K562 (cell line): ENCODE data around the gene TMEM147. TPM values are rescaled to one million over a fixed set of nuclear protein-coding genes. Genes with fewer than 3 reads are reported as not detected.

ENCODE experiments used
- ATAC-seq: fragments of 200-7000 bp; cut with Tn5 transposase; 3 replicates; pipeline ENCODE4 v1.9.1; 2020; ENCODE audit warnings: moderate library complexity
- BruUV-seq: library from RNA; stranded (reverse); fragments of 400-500 nt; replicated peaks from 2 replicates; lab custom pipeline; 2021; lab: Mats Ljungman, UMichigan
- CTCF ChIA-PET: fragments of 300-600 bp; formaldehyde crosslinking; extraction: SDS; loops from one replicate; lab custom pipeline; 2021; ENCODE audit warnings: low intra/inter-chr PET ratio; lab: Yijun Ruan, JAX
- POLR2A ChIA-PET: fragments of 300-600, 350-650 bp; sonication (Branson Sonifier 250); formaldehyde crosslinking; extraction: SDS; loops from one replicate; lab custom pipeline; 2021; ENCODE audit warnings: antibody characterized with exemption, inconsistent platforms; lab: Yijun Ruan, JAX
- DNase-seq, 4 experiments: peaks; one replicate each; pipeline versions ENCODE4 v3.0.0 to v3.0.0-alpha.2; 2011 to 2018; ENCODE audit warnings: low spot score in 3 of 4, mixed read lengths in 3 of 4; ENCODE audit errors: extremely low read depth in 1 of 4
- FAIRE-seq: peaks from 2 replicates; lab custom pipeline; 2011; peaks lifted over from hg19 to GRCh38; lab: Jason Lieb, UNC
- H2AFZ ChIP-seq: 2 replicates; pipeline ENCODE4 v1.6.0; 2011; ENCODE audit warnings: low read depth, low read length, control low read depth, inconsistent platforms
- H3K27ac ChIP-seq: fragments of 200-600 bp; 3 replicates; pipeline ENCODE4 v1.8.0; 2011; ENCODE audit warnings: low read depth, mild to moderate bottlenecking, control low read depth, inconsistent platforms, low read length, moderate library complexity, mixed read lengths; ENCODE audit errors: extremely low read depth
- H3K27me3 ChIP-seq, 2 experiments: fragments of 300-600 bp in 1 of 2; 2 replicates in 1 of 2; 3 replicates in 1 of 2; pipeline versions ENCODE4 v1.6.0 to v1.8.0; 2011; ENCODE audit warnings: inconsistent platforms in 2 of 2, low read length in 2 of 2, mild to moderate bottlenecking in 1 of 2, mixed read lengths in 1 of 2, moderate library complexity in 1 of 2; ENCODE audit not compliant: control insufficient read depth in 2 of 2, insufficient read depth in 2 of 2
- H3K36me3 ChIP-seq: fragments of 300-600 bp; 3 replicates; pipeline ENCODE4 v1.8.0; 2011; ENCODE audit warnings: mild to moderate bottlenecking, low read length, inconsistent platforms; ENCODE audit not compliant: control insufficient read depth, insufficient read depth
- H3K4me1 ChIP-seq, 2 experiments: fragments of 200-600 bp in 1 of 2; replicated peaks in 1 of 2; 2 replicates in 1 of 2; 3 replicates in 1 of 2; pipeline versions ENCODE4 v1.5.1 to v1.8.0; 2011; ENCODE audit warnings: inconsistent platforms in 2 of 2, low read length in 2 of 2, mild to moderate bottlenecking in 1 of 2, mixed read lengths in 1 of 2, moderate library complexity in 1 of 2; ENCODE audit not compliant: control insufficient read depth in 2 of 2, insufficient read depth in 2 of 2
- H3K4me2 ChIP-seq: 2 replicates; pipeline ENCODE4 v1.6.1; 2011; ENCODE audit warnings: low read length, control low read depth, inconsistent platforms, mixed read lengths; ENCODE audit not compliant: insufficient read depth
- H3K4me3 ChIP-seq: fragments of 200-600 bp; sonication (generic), shearing (Covaris generic); 2 replicates; pipeline ENCODE4 v1.5.1; 2016; ENCODE audit warnings: control low read depth, inconsistent platforms
- H3K79me2 ChIP-seq: fragments of 200-600 bp; 3 replicates; pipeline ENCODE4 v1.8.0; 2011; ENCODE audit warnings: low read length, inconsistent platforms; ENCODE audit not compliant: control insufficient read depth, insufficient read depth
- H3K9ac ChIP-seq, 2 experiments: 2 replicates each; pipeline versions ENCODE4 v1.6.0 to v1.6.1; 2011; ENCODE audit warnings: low read depth in 2 of 2, low read length in 2 of 2, control low read depth in 1 of 2, inconsistent platforms in 1 of 2, mild to moderate bottlenecking in 1 of 2, mixed read lengths in 1 of 2; ENCODE audit not compliant: insufficient read depth in 1 of 2
- H3K9me1 ChIP-seq: one replicate; pipeline ENCODE4 v1.6.0; 2011; ENCODE audit warnings: inconsistent platforms, mild to moderate bottlenecking, low read length, moderate library complexity; ENCODE audit not compliant: control insufficient read depth, insufficient read depth
- H3K9me3 ChIP-seq: replicated peaks from 2 replicates; pipeline ENCODE4 v1.5.1; 2011; ENCODE audit warnings: low read depth, low read length, inconsistent platforms; ENCODE audit not compliant: control insufficient read depth, insufficient read depth
- H4K20me1 ChIP-seq: replicated peaks from 2 replicates; pipeline ENCODE4 v1.6.1; 2011; ENCODE audit warnings: low read length, inconsistent platforms, mixed read lengths; ENCODE audit not compliant: control insufficient read depth, insufficient read depth
- DLX4 ChIP-seq: fragments of 250-450 bp; sonication (Bioruptor Pico); IDR thresholded peaks from 2 replicates; pipeline ENCODE4 v1.6.1; 2021; ENCODE audit warnings: mild to moderate bottlenecking
- ZBTB9 ChIP-seq: fragments of 450-650 bp; formaldehyde crosslinking; IDR thresholded peaks from 2 replicates; pipeline ENCODE4 v1.4.0; 2020; ENCODE audit warnings: mild to moderate bottlenecking, moderate library complexity
- WGBS: fragments of 100-300 bp; shearing (Covaris generic); methylation state at CpG from one replicate; pipeline ENCODE4 v1.1.6; 2016; ENCODE audit warnings: low coverage, mixed read lengths; ENCODE audit not compliant: insufficient coverage; ENCODE audit errors: missing lambda C conversion rate; 5-methylcytosine and 5-hydroxymethylcytosine counted together
- in situ Hi-C: fragments of 300-500 bp; cut with MboI; formaldehyde crosslinking; loops from 4 replicates; pipeline ENCODE4 v1.15.0; 2018; ENCODE audit warnings: inconsistent platforms, mixed read lengths
- intact Hi-C: fragments of 100-400 bp; cut with micrococcal nuclease; formaldehyde crosslinking; loops from 2 replicates; pipeline ENCODE4 v1.14.2; 2022
- polyA plus RNA-seq, 8 experiments: library from polyadenylated mRNA; depleted of rRNA in 4 of 8; stranded (reverse) in 5 of 8; unstranded in 3 of 8; fragments of >200 nt; fragmentation: Nextera tagmentation in 2 of 8; fragmentation: Illumina TruSeq in 1 of 8; extraction: Ambion mirVana in 2 of 8; extraction: Trizol in 1 of 8; gene quantifications; 2 replicates each; pipeline versions ENCODE4 v1.2.1 to v1.2.3, GENCODE V29; 2011 to 2014; ENCODE audit warnings: inconsistent platforms in 1 of 8, missing spikeins in 1 of 8
- total RNA-seq, 7 experiments: library from RNA; depleted of rRNA in 6 of 7; stranded (reverse); fragments of >200 nt in 6 of 7; fragmentation: Illumina TruSeq in 2 of 7; extraction: Trizol in 2 of 7; gene quantifications; 2 replicates each; pipeline versions ENCODE4 v1.2.1 to v1.2.3, GENCODE V29; 2011 to 2021; ENCODE audit warnings: low replicate concordance in 1 of 7

Gene TMEM147
- total and polyA plus RNA-seq, 9 of the 15 experiments (the other 6 are each of a cell fraction or from before 2014, with no cell fraction given), result 73.8 to 194 (median 142) TPM

- intact Hi-C loops, result no loop called here
- H2AFZ ChIP-seq, result no peak overlapping the region
- TF ChIP-seq ZBTB9, result 0 out of 2 replicates have a peak, but pooled peaks have one; percentile 56
- no peak for TF ChIP-seq DLX4 (CRISPR knock-in tag)
- TF ChIP-seq, all 486 proteins: peak for 1
- peaks cover 2% of the 10 kb centered on the region for H3K9me1 ChIP-seq
- POLR2A ChIA-PET, result no interaction called here
- no peaks in the 10 kb centered on the region for H3K9me3 ChIP-seq
- WGBS, result 2% methylated on average over 7 of the region's 7 CpGs
- ATAC-seq (no peak), FAIRE-seq (no peak), DNase-seq (no peak)
- H3K27ac ChIP-seq, result no peak overlapping the region
- H3K27me3 ChIP-seq, result peaks cover 53 to 75% of the 10 kb centered on the region in 2 experiments
- no peaks in the 10 kb centered on the region for H3K36me3 ChIP-seq
- CTCF ChIA-PET, result no interaction called here
- H3K4me1 ChIP-seq, result peaks cover 0 to 36% of the 10 kb centered on the region in 2 experiments; a peak in 4 of 5 replicates
- peaks cover 10% of the 10 kb centered on the region for H4K20me1 ChIP-seq
- in situ Hi-C loops, result no loop called here
- no peak overlapping the region for H3K9ac ChIP-seq
- no peaks in the 10 kb centered on the region for H3K79me2 ChIP-seq
- BruUV-seq, result no TSS peak
- no peak overlapping the region for H3K4me3 ChIP-seq
- no peak overlapping the region for H3K4me2 ChIP-seq
Measured at GRCh38 chr19:35511337-35511736, 34.1 kb upstream of the TMEM147 start.
